Neuronal stem cell (in vitro differentiated cells): ENCODE results near the gene OR4F15.

Experiments used
- DNase-seq: peaks from one replicate; pipeline ENCODE4 v3.0.0-alpha.2; 2013; ENCODE audit warnings: low spot score
- H2AFZ ChIP-seq: one replicate; pipeline ENCODE4 v1.6.1; 2013; ENCODE audit warnings: mild to moderate bottlenecking, low read length, inconsistent platforms
- H2AK5ac ChIP-seq: 2 replicates; pipeline ENCODE4 v1.6.1; 2013; ENCODE audit warnings: low read depth, mild to moderate bottlenecking, inconsistent platforms, low read length, moderate library complexity, mixed read lengths
- H2BK120ac ChIP-seq: 2 replicates; pipeline ENCODE4 v1.6.1; 2013; ENCODE audit warnings: low read depth, mild to moderate bottlenecking, inconsistent platforms, low read length, moderate library complexity, mixed read lengths
- H2BK12ac ChIP-seq: one replicate; pipeline ENCODE4 v1.6.1; 2013; ENCODE audit warnings: low read length, inconsistent platforms
- H2BK15ac ChIP-seq: 2 replicates; pipeline ENCODE4 v1.6.1; 2013; ENCODE audit warnings: mild to moderate bottlenecking, low read length, inconsistent platforms, mixed read lengths
- H2BK5ac ChIP-seq: one replicate; pipeline ENCODE4 v1.6.1; 2013; ENCODE audit warnings: inconsistent platforms, mild to moderate bottlenecking, low read length, moderate library complexity
- H3K14ac ChIP-seq: one replicate; pipeline ENCODE4 v1.6.1; 2013; ENCODE audit warnings: low read length, inconsistent platforms
- H3K18ac ChIP-seq: 2 replicates; pipeline ENCODE4 v1.6.1; 2013; ENCODE audit warnings: low read length, inconsistent platforms
- H3K23ac ChIP-seq: 2 replicates; pipeline ENCODE4 v1.6.1; 2013; ENCODE audit warnings: low read depth, mild to moderate bottlenecking, mixed read lengths, low read length, inconsistent platforms; ENCODE audit not compliant: poor library complexity
- H3K27ac ChIP-seq: replicated peaks from 3 replicates; pipeline ENCODE4 v1.5.1; 2013; ENCODE audit warnings: low read length, inconsistent platforms
- H3K27me3 ChIP-seq, 3 experiments: 2 replicates each; pipeline ENCODE4 v1.6.1; 2013; ENCODE audit warnings: low read length in 3 of 3, mild to moderate bottlenecking in 2 of 3, inconsistent platforms in 1 of 3, low read depth in 1 of 3, mixed read lengths in 1 of 3, moderate library complexity in 1 of 3; ENCODE audit not compliant: control insufficient read depth in 3 of 3, insufficient read depth in 3 of 3
- H3K36me3 ChIP-seq, 2 donors: replicated peaks in 1 of 2; 2 replicates each; pipeline ENCODE4 v1.6.1; 2013; ENCODE audit warnings: low read length in 2 of 2; ENCODE audit not compliant: control insufficient read depth in 2 of 2, insufficient read depth in 2 of 2
- H3K4ac ChIP-seq: 2 replicates; pipeline ENCODE4 v1.6.1; 2013; ENCODE audit warnings: inconsistent platforms, mild to moderate bottlenecking, low read length, moderate library complexity
- H3K4me1 ChIP-seq, 2 donors: 1 replicate in 1 of 2; 2 replicates in 1 of 2; pipeline ENCODE4 v1.6.1; 2013; ENCODE audit warnings: low read length in 2 of 2, low read depth in 1 of 2; ENCODE audit not compliant: control insufficient read depth in 2 of 2, insufficient read depth in 1 of 2
- H3K4me2 ChIP-seq: one replicate; pipeline ENCODE4 v1.6.1; 2013; ENCODE audit warnings: mild to moderate bottlenecking, low read length, inconsistent platforms; ENCODE audit not compliant: insufficient read depth, poor library complexity, severe bottlenecking
- H3K4me3 ChIP-seq, 2 donors: 2 replicates each; pipeline ENCODE4 v1.5.1; 2013; ENCODE audit warnings: low read length in 2 of 2, mild to moderate bottlenecking in 2 of 2, inconsistent platforms in 1 of 2, moderate library complexity in 1 of 2
- H3K79me1 ChIP-seq: one replicate; pipeline ENCODE4 v1.6.1; 2013; ENCODE audit warnings: low read depth, mild to moderate bottlenecking, inconsistent platforms, low read length, moderate library complexity
- H3K9ac ChIP-seq: one replicate; pipeline ENCODE4 v1.6.1; 2013; ENCODE audit warnings: mild to moderate bottlenecking, low read depth, low read length, inconsistent platforms; ENCODE audit not compliant: poor library complexity
- H3K9me3 ChIP-seq, 2 donors: replicated peaks in 1 of 2; 2 replicates each; pipeline versions ENCODE3 to v1.6.1; 2013; ENCODE audit warnings: low read length in 2 of 2, mild to moderate bottlenecking in 2 of 2, inconsistent platforms in 1 of 2, low read depth in 1 of 2, mixed read lengths in 1 of 2, moderate library complexity in 1 of 2; ENCODE audit not compliant: control insufficient read depth in 2 of 2, insufficient read depth in 1 of 2
- H4K8ac ChIP-seq: one replicate; pipeline ENCODE4 v1.6.1; 2013; ENCODE audit warnings: low read depth, mild to moderate bottlenecking, inconsistent platforms, low read length, moderate library complexity
- H4K91ac ChIP-seq: one replicate; pipeline ENCODE4 v1.6.1; 2013; ENCODE audit warnings: low read length, low read depth, mild to moderate bottlenecking, inconsistent platforms; ENCODE audit not compliant: poor library complexity
- WGBS, 2 donors: extraction: QIAGEN DNeasy Blood & Tissue Kit; methylation state at CpG; one replicate each; pipeline ENCODE4 v1.1.7; 2013; ENCODE audit warnings: missing lambda C conversion rate in 2 of 2, mixed read lengths in 1 of 2; ENCODE audit not compliant: insufficient read length in 2 of 2, insufficient replicate concordance in 1 of 2; ENCODE audit errors: extremely low coverage in 2 of 2; 5-methylcytosine and 5-hydroxymethylcytosine counted together

OR4F15 gene

DNA sequence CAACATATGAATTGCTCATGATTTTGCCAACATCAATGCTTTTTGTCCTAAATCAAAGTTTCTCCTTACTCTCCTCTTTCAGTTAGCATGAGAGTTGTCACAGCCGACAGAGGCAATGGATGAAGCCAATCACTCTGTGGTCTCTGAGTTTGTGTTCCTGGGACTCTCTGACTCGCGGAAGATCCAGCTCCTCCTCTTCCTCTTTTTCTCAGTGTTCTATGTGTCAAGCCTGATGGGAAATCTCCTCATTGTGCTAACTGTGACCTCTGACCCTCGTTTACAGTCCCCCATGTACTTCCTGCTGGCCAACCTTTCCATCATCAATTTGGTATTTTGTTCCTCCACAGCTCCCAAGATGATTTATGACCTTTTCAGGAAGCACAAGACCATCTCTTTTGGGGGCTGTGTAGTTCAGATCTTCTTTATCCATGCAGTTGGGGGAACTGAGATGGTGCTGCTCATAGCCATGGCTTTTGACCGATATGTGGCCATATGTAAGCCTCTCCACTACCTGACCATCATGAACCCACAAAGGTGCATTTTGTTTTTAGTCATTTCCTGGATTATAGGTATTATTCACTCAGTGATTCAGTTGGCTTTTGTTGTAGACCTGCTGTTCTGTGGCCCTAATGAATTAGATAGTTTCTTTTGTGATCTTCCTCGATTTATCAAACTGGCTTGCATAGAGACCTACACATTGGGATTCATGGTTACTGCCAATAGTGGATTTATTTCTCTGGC, 6.2 kb upstream of the OR4F15 start:
- no peak overlapping the region for H4K91ac ChIP-seq
- H3K9me3 ChIP-seq, result no peaks in the 10 kb centered on the region
- H3K4me1 ChIP-seq, result no peaks in the 10 kb centered on the region
- H3K9ac ChIP-seq, result no peak overlapping the region
- H2BK15ac ChIP-seq, result no peak overlapping the region
- H3K79me1 ChIP-seq, result no peaks in the 10 kb centered on the region
- no peak overlapping the region for H2BK120ac ChIP-seq
- H4K8ac ChIP-seq, result no peak overlapping the region
- H3K4me3 ChIP-seq, result no peak overlapping the region
- peak overlapping the region; percentile 77 for H2AFZ ChIP-seq
- no peak overlapping the region for H3K14ac ChIP-seq
- H2BK5ac ChIP-seq, result no peak overlapping the region
- DNase-seq, result no peak
- H2BK12ac ChIP-seq, result no peak overlapping the region
- peaks cover 0 to 5% (median 0%) of the 10 kb centered on the region in 3 experiments for H3K27me3 ChIP-seq
- H3K4ac ChIP-seq, result no peak overlapping the region
- no peak overlapping the region for H3K18ac ChIP-seq
- no peak overlapping the region for H3K4me2 ChIP-seq
- H3K27ac ChIP-seq, result no peak overlapping the region
- WGBS, 2 donors, result no CpG with 5 or more reads among the region's 6 CpGs
- no peak overlapping the region for H3K23ac ChIP-seq
- no peaks in the 10 kb centered on the region for H3K36me3 ChIP-seq
- no peak overlapping the region for H2AK5ac ChIP-seq

DNA sequence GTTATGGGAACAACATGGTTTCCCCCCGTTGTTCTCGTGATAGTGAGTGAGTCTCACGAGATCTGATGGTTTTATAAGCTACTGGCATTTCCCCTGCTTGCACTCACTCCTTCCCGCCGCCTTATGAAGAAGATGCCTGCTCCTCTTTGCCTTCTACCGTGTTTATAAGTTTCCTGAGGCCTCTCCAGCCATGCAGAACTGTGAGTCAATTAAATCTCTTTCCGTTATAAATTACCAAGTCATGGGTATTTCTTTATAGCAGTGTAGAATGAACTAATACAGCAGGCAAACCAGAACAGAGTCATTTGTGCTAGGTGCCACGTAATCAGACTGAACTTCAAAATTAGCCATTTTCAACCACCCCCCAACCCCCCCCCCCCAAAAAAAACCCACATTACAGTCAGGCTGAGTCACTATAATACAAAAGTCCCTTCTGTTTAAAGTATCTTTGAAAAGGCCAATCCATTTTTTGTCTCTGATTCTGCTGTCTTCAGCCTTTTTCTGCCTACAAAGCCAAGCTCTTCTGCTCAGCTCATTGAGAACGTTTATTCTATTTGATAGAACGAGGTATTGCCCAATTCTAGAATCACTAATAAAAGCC, 4.6 kb upstream of the OR4F15 start:
- no peak overlapping the region for H3K9ac ChIP-seq
- H2AFZ ChIP-seq, result no peak overlapping the region
- H3K79me1 ChIP-seq, result no peaks in the 10 kb centered on the region
- WGBS, 2 donors, result no CpG with 5 or more reads among the region's 10 CpGs
- no peaks in the 10 kb centered on the region for H3K27me3 ChIP-seq
- no peaks in the 10 kb centered on the region for H3K36me3 ChIP-seq
- no peak overlapping the region for H3K18ac ChIP-seq
- H3K4me2 ChIP-seq, result no peak overlapping the region
- H2BK120ac ChIP-seq, result no peak overlapping the region
- no peak overlapping the region for H2AK5ac ChIP-seq
- no peak overlapping the region for H3K27ac ChIP-seq
- H2BK5ac ChIP-seq, result no peak overlapping the region
- no peak overlapping the region for H3K23ac ChIP-seq
- no peaks in the 10 kb centered on the region for H3K9me3 ChIP-seq
- H2BK12ac ChIP-seq, result no peak overlapping the region
- no peak overlapping the region for H3K4me3 ChIP-seq
- H3K14ac ChIP-seq, result no peak overlapping the region
- H4K8ac ChIP-seq, result no peak overlapping the region
- no peak overlapping the region for H2BK15ac ChIP-seq
- no peak overlapping the region for H4K91ac ChIP-seq
- no peak for DNase-seq
- no peak overlapping the region for H3K4ac ChIP-seq
- no peaks in the 10 kb centered on the region for H3K4me1 ChIP-seq

DNA sequence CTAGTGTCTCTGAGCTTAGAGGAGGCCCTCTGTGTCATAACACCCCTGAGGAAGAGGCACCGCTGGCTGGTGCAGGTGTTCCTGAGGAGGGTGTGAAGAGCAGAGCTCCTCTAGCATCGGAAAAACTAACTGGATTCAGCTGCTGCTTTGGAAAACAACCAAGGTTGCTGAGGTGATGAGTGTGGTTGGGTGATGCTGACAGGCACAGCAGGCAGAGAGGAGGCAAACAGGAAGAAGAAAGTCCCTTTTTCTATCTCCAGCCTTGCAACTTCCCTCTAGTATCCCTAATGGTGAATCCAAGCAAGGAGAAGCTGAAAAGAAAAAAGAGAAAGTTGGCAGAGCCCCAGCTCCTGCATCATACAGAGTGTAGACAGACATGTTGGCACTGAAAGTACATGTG, 3.8 kb upstream of the OR4F15 start:
- no peak overlapping the region for H2AFZ ChIP-seq

DNA sequence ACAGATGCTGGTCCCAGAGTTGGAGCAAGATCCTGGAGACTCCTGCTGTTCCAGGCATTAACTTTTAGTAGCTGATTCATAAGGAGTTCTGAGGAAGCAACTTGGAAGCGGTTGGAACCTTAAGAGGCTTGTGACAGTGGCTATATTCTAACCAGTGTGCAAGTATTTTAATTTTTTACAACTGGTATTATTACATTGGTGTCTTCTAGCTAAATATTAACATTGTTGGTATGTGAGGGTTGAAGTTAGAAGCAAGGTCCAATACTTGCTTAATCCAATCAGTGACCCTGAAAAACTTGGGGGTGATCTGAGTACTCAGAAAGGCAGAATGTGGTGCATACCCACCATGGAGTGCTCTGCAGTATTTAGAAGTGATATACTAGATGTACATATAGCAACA, 1.5 kb upstream of the OR4F15 start:
- H3K14ac ChIP-seq, result no peak overlapping the region
- no peak overlapping the region for H2BK5ac ChIP-seq
- H3K36me3 ChIP-seq, result no peaks in the 10 kb centered on the region
- H3K27me3 ChIP-seq, result no peaks in the 10 kb centered on the region
- no peak overlapping the region for H4K8ac ChIP-seq
- DNase-seq, result no peak
- no peak overlapping the region for H3K27ac ChIP-seq
- H4K91ac ChIP-seq, result no peak overlapping the region
- no peak overlapping the region for H3K4me2 ChIP-seq
- H2AFZ ChIP-seq, result no peak overlapping the region
- H3K4ac ChIP-seq, result no peak overlapping the region
- H3K9ac ChIP-seq, result no peak overlapping the region
- H3K9me3 ChIP-seq, result no peaks in the 10 kb centered on the region
- H2AK5ac ChIP-seq, result no peak overlapping the region
- no CpG with 5 or more reads among the region's 1 CpG for WGBS, 2 donors
- H2BK12ac ChIP-seq, result no peak overlapping the region
- H2BK120ac ChIP-seq, result no peak overlapping the region
- no peak overlapping the region for H2BK15ac ChIP-seq
- no peak overlapping the region for H3K23ac ChIP-seq
- H3K79me1 ChIP-seq, result no peaks in the 10 kb centered on the region
- H3K4me3 ChIP-seq, result no peak overlapping the region
- H3K4me1 ChIP-seq, result no peaks in the 10 kb centered on the region
- H3K18ac ChIP-seq, result no peak overlapping the region

More for the DNA sequence above, 3.8 kb upstream of the OR4F15 start:
- H3K18ac ChIP-seq, result no peak overlapping the region
- no peak overlapping the region for H3K14ac ChIP-seq
- H3K9ac ChIP-seq, result no peak overlapping the region
- H2BK15ac ChIP-seq, result no peak overlapping the region
- WGBS, 2 donors, result no CpG with 5 or more reads among the region's 2 CpGs
- H2BK12ac ChIP-seq, result no peak overlapping the region
- H4K91ac ChIP-seq, result no peak overlapping the region
- no peak overlapping the region for H3K4ac ChIP-seq
- no peaks in the 10 kb centered on the region for H3K9me3 ChIP-seq
- no peaks in the 10 kb centered on the region for H3K36me3 ChIP-seq
- H3K4me3 ChIP-seq, result no peak overlapping the region
- H2BK5ac ChIP-seq, result no peak overlapping the region
- H4K8ac ChIP-seq, result no peak overlapping the region
- H3K27me3 ChIP-seq, result no peaks in the 10 kb centered on the region
- H2AK5ac ChIP-seq, result no peak overlapping the region
- H3K27ac ChIP-seq, result no peak overlapping the region
- no peaks in the 10 kb centered on the region for H3K79me1 ChIP-seq
- no peak overlapping the region for H3K23ac ChIP-seq
- DNase-seq, result no peak
- H2BK120ac ChIP-seq, result no peak overlapping the region
- H3K4me1 ChIP-seq, result no peaks in the 10 kb centered on the region
- no peak overlapping the region for H3K4me2 ChIP-seq
